GM23338 (cell line): Measurements from ENCODE around the gene GPC6. TPM values are rescaled to one million over a fixed set of nuclear protein-coding genes. Genes with fewer than 3 reads are reported as not detected.

Source experiments
- ATAC-seq: fragments of 200-7000 bp; cut with Tn5 transposase; 3 replicates; pipeline ENCODE4 v1.9.1; 2020
- DNase-seq: peaks from one replicate; pipeline ENCODE4 v3.0.0-alpha.2; 2015; ENCODE audit warnings: low spot score
- H2AFZ ChIP-seq: fragments of 200-600 bp; sonication (generic); 2 replicates; pipeline ENCODE4 v1.8.0; 2016; ENCODE audit warnings: antibody characterized with exemption, mild to moderate bottlenecking, moderate library complexity
- H3F3A ChIP-seq: fragments of 200-600 bp; sonication (generic); replicated peaks from 2 replicates; pipeline ENCODE4 v1.8.0; 2017; ENCODE audit warnings: antibody characterized with exemption, mixed run types, low read depth
- H3K27ac ChIP-seq: fragments of 200-600 bp; sonication (generic); 2 replicates; pipeline ENCODE4 v1.6.1; 2016; ENCODE audit warnings: low read depth
- H3K27me3 ChIP-seq: fragments of 200-600 bp; sonication (generic); 2 replicates; pipeline ENCODE4 v1.8.0; 2016; ENCODE audit warnings: mild to moderate bottlenecking, mixed run types, moderate library complexity; ENCODE audit not compliant: insufficient read depth
- H3K36me3 ChIP-seq: fragments of 200-600 bp; sonication (generic); 2 replicates; pipeline ENCODE4 v1.8.0; 2016; ENCODE audit warnings: mild to moderate bottlenecking; ENCODE audit not compliant: insufficient read depth
- H3K4me1 ChIP-seq: fragments of 200-600 bp; sonication (generic); 2 replicates; pipeline ENCODE4 v1.8.0; 2016; ENCODE audit warnings: mild to moderate bottlenecking, moderate library complexity; ENCODE audit not compliant: insufficient read depth
- H3K4me2 ChIP-seq: fragments of 200-600 bp; sonication (generic); 2 replicates; pipeline ENCODE4 v1.7.1; 2017; ENCODE audit warnings: mixed run types
- H3K4me3 ChIP-seq: fragments of 200-600 bp; sonication (generic); 2 replicates; pipeline ENCODE4 v1.6.1; 2016; ENCODE audit warnings: mixed run types
- H3K79me2 ChIP-seq: fragments of 200-600 bp; sonication (generic); replicated peaks from 2 replicates; pipeline ENCODE4 v1.8.0; 2017; ENCODE audit warnings: mild to moderate bottlenecking; ENCODE audit not compliant: insufficient read depth
- H3K9me2 ChIP-seq: fragments of 200-600 bp; sonication (generic); 2 replicates; pipeline ENCODE4 v1.8.0; 2017; ENCODE audit not compliant: insufficient read depth
- H4K20me1 ChIP-seq: fragments of 200-600 bp; sonication (generic); replicated peaks from 2 replicates; pipeline ENCODE4 v1.8.0; 2017; ENCODE audit warnings: mild to moderate bottlenecking; ENCODE audit not compliant: insufficient read depth
- H3K27ac Mint-ChIP-seq: 2 replicates; pipeline ENCODE4 v1.8.0; 2020; ENCODE audit warnings: inconsistent platforms, mild to moderate bottlenecking, moderate library complexity, mixed read lengths
- H3K27me3 Mint-ChIP-seq: 3 replicates; pipeline ENCODE4 v1.8.0; 2022; ENCODE audit warnings: low read depth, mild to moderate bottlenecking, moderate library complexity, mixed read lengths, inconsistent platforms; ENCODE audit not compliant: insufficient read depth, poor library complexity
- H3K36me3 Mint-ChIP-seq: 3 replicates; pipeline ENCODE4 v1.8.0; 2021; ENCODE audit warnings: low read depth, mild to moderate bottlenecking, inconsistent platforms, moderate library complexity, mixed read lengths
- H3K4me1 Mint-ChIP-seq: 3 replicates; pipeline ENCODE4 v1.8.0; 2020; ENCODE audit warnings: mild to moderate bottlenecking, inconsistent platforms, mixed read lengths
- H3K4me3 Mint-ChIP-seq: 3 replicates; pipeline ENCODE4 v1.8.0; 2021; ENCODE audit warnings: moderate library complexity, mild to moderate bottlenecking, inconsistent platforms, mixed read lengths
- H3K9me3 Mint-ChIP-seq: 3 replicates; pipeline ENCODE4 v1.8.0; 2020; ENCODE audit warnings: moderate library complexity, mild to moderate bottlenecking, inconsistent platforms, mixed read lengths
- CREB1 ChIP-seq: fragments of 250-450 bp; sonication (Bioruptor Pico); IDR thresholded peaks from 2 replicates; pipeline ENCODE4 v1.5.0; 2020; ENCODE audit warnings: low read depth, mild to moderate bottlenecking, moderate library complexity
- CTCF ChIP-seq, 2 experiments: fragments of 200-600 bp in 1 of 2; sonication (generic) in 1 of 2; conservative IDR thresholded peaks; 2 replicates each; pipeline versions ENCODE4 v1.5.1 to v1.6.1; 2016 to 2017; ENCODE audit warnings: antibody characterized with exemption in 2 of 2, low read depth in 2 of 2, mild to moderate bottlenecking in 2 of 2, moderate library complexity in 1 of 2
- ETS1 ChIP-seq: IDR thresholded peaks from 2 replicates; pipeline ENCODE4 v1.6.1; 2016; ENCODE audit warnings: antibody characterized with exemption
- EZH2 ChIP-seq: fragments of 200-600 bp; sonication (generic); IDR thresholded peaks from one replicate; pipeline ENCODE4 v1.8.0; 2017; ENCODE audit warnings: antibody characterized with exemption, mild to moderate bottlenecking, low read depth; ENCODE audit not compliant: unreplicated experiment
- EZH2phosphoT487 ChIP-seq: fragments of 200-600 bp; sonication (generic); IDR thresholded peaks from one replicate; pipeline ENCODE4 v1.8.1; 2018; ENCODE audit warnings: antibody characterized with exemption; ENCODE audit not compliant: unreplicated experiment
- JUNB ChIP-seq: IDR thresholded peaks from one replicate; pipeline ENCODE4 v1.6.1; 2016; ENCODE audit warnings: antibody characterized with exemption; ENCODE audit not compliant: unreplicated experiment
- NANOG ChIP-seq: IDR thresholded peaks from 2 replicates; pipeline ENCODE4 v1.6.1; 2016; ENCODE audit warnings: antibody characterized with exemption, borderline replicate concordance
- POLR2AphosphoS5 ChIP-seq: IDR thresholded peaks from 2 replicates; pipeline ENCODE4 v1.6.1; 2016; ENCODE audit warnings: antibody characterized with exemption, low read depth
- STAT1 ChIP-seq: IDR thresholded peaks from one replicate; pipeline ENCODE4 v1.6.1; 2016; ENCODE audit warnings: antibody characterized with exemption; ENCODE audit not compliant: unreplicated experiment
- ZNF462 ChIP-seq: fragments of 250-450 bp; sonication (Bioruptor Pico); IDR thresholded peaks from 2 replicates; pipeline ENCODE4 v1.5.0; 2020; ENCODE audit warnings: mild to moderate bottlenecking, moderate library complexity
- polyA plus RNA-seq: library from polyadenylated mRNA; unstranded; fragments of >200 nt; fragmentation: Nextera tagmentation; extraction: Ambion mirVana; gene quantifications from 2 replicates; pipeline ENCODE4 v1.2.1, GENCODE V29; 2016
- total RNA-seq: library from RNA; depleted of rRNA; stranded (reverse); fragments of >200 nt; shearing (Covaris generic); gene quantifications from 2 replicates; pipeline ENCODE4 v1.2.3, GENCODE V29; 2014

The GPC6 gene
- total and polyA plus RNA-seq, 2 experiments from 2014 or later, result 6.4 to 28.6 TPM

GRCh38 chr13:94325650-94326049 is 1099.0 kb downstream of the GPC6 start (continued):
- TF ChIP-seq ZNF462 (CRISPR knock-in tag) (no peak), EZH2 (no peak), POLR2AphosphoS5 (no peak), JUNB (no peak), ETS1 (no peak)

DNA sequence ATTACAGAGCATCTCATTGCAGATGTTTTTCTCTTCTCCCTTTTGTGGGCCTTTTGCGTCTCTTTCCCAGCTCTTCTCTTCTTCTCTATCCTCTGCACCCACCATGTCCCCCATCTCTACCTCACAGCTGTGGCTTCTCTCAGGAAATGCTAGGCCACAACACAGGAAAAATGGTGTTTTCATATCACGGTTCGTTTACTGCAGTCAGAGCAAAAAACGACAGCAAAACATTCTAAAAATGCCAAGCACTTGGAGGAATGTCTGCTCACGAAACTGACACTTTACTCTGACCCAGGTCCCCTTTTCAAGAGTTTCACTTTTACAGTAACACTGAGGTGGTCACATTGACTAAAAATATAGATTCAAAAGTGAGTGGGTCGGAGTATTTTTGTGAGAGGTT is 1100.7 kb downstream of the GPC6 start:
- DNase-seq (peak; percentile 30), ATAC-seq (no peak)
- no peak overlapping the region for H3K27ac ChIP-seq
- no peaks in the 10 kb centered on the region for H3K36me3 ChIP-seq
- Mint-ChIP-seq H3K4me3 (no peak overlapping the region), H3K36me3 (no peaks in the 10 kb centered on the region), H3K27ac (peak overlapping the region; percentile 56; the same call in 1 of the 2 replicates), H3K4me1 (peaks cover 25% of the 10 kb centered on the region), H3K27me3 (peaks cover 3% of the 10 kb centered on the region), H3K9me3 (no peaks in the 10 kb centered on the region)
- H4K20me1 ChIP-seq, result no peaks in the 10 kb centered on the region
- no peak overlapping the region for H3K4me3 ChIP-seq
- H2AFZ ChIP-seq, result no peak overlapping the region
- no peaks in the 10 kb centered on the region for H3K79me2 ChIP-seq
- no peaks in the 10 kb centered on the region for H3F3A ChIP-seq
- H3K4me2 ChIP-seq, result no peak overlapping the region
- H3K4me1 ChIP-seq, result peaks cover 5% of the 10 kb centered on the region; the same call in 1 of the 2 replicates
- H3K9me2 ChIP-seq, result no peaks in the 10 kb centered on the region
- no peaks in the 10 kb centered on the region for H3K27me3 ChIP-seq
- TF ChIP-seq ETS1 (no peak), NANOG (no peak), CREB1 (CRISPR knock-in tag) (no peak), EZH2phosphoT487 (no peak), POLR2AphosphoS5 (no peak), JUNB (no peak), EZH2 (no peak), CTCF (conservative IDR thresholded peaks at IDR 0.05; ENCODE audit: low read depth in 2 of 2) (no peak), STAT1 (no peak)
